Endothelial cell of umbilical vein (primary cell): ENCODE results near the gene CPVL.

Source experiments
- CTCF ChIP-seq, 2 donors: IDR thresholded peaks; 1 replicate in 1 of 2; 2 replicates in 1 of 2; pipeline ENCODE4 v1.5.1; 2011; ENCODE audit warnings: low read length in 2 of 2, mild to moderate bottlenecking in 2 of 2, moderate library complexity in 2 of 2, control low read depth in 1 of 2, inconsistent platforms in 1 of 2, low read depth in 1 of 2; ENCODE audit not compliant: insufficient read depth in 1 of 2; ENCODE audit errors: extremely low read depth in 1 of 2
- EZH2 ChIP-seq: IDR thresholded peaks from 2 replicates; pipeline ENCODE4 v1.6.1; 2012; ENCODE audit warnings: borderline replicate concordance, low read depth, mild to moderate bottlenecking, moderate library complexity, low read length, inconsistent platforms; ENCODE audit not compliant: severe bottlenecking
- FOS ChIP-seq: IDR thresholded peaks from 2 replicates; pipeline ENCODE4 v1.6.1; 2011; ENCODE audit warnings: mild to moderate bottlenecking, low read length, moderate library complexity, borderline replicate concordance; ENCODE audit not compliant: insufficient read depth
- GATA2 ChIP-seq: IDR thresholded peaks from 2 replicates; pipeline ENCODE4 v1.7.0; 2011; ENCODE audit warnings: low read depth, mild to moderate bottlenecking, moderate library complexity, mixed read lengths, low read length; ENCODE audit not compliant: insufficient read length, insufficient read depth
- JUN ChIP-seq: IDR thresholded peaks from 2 replicates; pipeline ENCODE4 v1.6.1; 2011; ENCODE audit warnings: borderline replicate concordance, low read depth; ENCODE audit not compliant: insufficient read length, insufficient read depth
- MYC ChIP-seq: IDR thresholded peaks from one replicate; pipeline ENCODE4 v1.6.1; 2011; ENCODE audit warnings: mild to moderate bottlenecking, low read depth, low read length
- POLR2A ChIP-seq: IDR thresholded peaks from 2 replicates; pipeline ENCODE4 v1.6.1; 2012; ENCODE audit warnings: low read depth, mild to moderate bottlenecking, control low read depth, low read length
- POLR2AphosphoS5 ChIP-seq: IDR thresholded peaks from 2 replicates; pipeline ENCODE4 v1.6.1; 2012; ENCODE audit warnings: low read depth, mild to moderate bottlenecking, control low read depth, low read length, moderate library complexity; ENCODE audit not compliant: insufficient read depth
- TF ChIP-seq, protein P1 (sequence below): IDR thresholded peaks from 2 replicates; pipeline ENCODE4 v1.6.1; 2011; ENCODE audit not compliant: insufficient read depth, insufficient read length

DNA sequence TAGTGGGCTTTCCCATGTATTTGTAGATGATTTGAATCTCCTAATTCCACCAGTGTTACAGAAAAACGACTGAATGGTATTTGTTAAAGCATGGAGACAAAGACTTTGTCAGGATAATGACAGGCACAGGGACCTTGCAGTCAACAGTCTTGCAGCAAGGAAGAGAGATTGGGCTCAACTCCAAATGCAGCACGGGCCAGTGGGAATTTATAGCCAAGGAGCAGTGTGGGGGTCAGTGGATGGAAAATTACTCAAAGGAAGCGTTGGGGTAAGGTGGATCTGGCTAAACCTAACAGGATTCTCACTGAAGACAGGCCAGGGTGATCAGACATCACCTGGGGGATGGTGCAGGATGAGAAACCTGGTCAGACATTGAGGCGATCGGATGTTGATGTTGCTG is 24.3 kb downstream of the CPVL start:
- TF ChIP-seq MYC: no peak
- TF ChIP-seq CTCF (IDR thresholded peaks at IDR 0.05; ENCODE audit: extremely low read depth in 1 of 2, insufficient read depth in 1 of 2, low read depth in 1 of 2, low read length in 2 of 2): no peak
- no peak for TF ChIP-seq POLR2A
- no peak for TF ChIP-seq EZH2
- TF ChIP-seq, protein P1, sequence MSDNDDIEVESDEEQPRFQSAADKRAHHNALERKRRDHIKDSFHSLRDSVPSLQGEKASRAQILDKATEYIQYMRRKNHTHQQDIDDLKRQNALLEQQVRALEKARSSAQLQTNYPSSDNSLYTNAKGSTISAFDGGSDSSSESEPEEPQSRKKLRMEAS: no peak
- TF ChIP-seq JUN: no peak
- no peak for TF ChIP-seq POLR2AphosphoS5
- no peak for TF ChIP-seq FOS
- no peak for TF ChIP-seq GATA2
